ENCODE results near the gene DOK3.
A peak's percentile ranks its signal among the peaks of the same experiment; 100 is the strongest.

Gene DOK3

GRCh38 chr5:177462021-177462670, 47.5 kb downstream of the DOK3 start:
- no peak for DNase-seq

- DNase-seq = no peak
These were observed 49.6 kb downstream of the DOK3 start for GRCh38 chr5:177459819-177460628.

GRCh38 chr5:177459357-177459756, 50.3 kb downstream of the DOK3 start:
- no peak for DNase-seq

- DNase-seq = peak in 1 of 2 experiments; percentile 15
These were observed 50.7 kb downstream of the DOK3 start for GRCh38 chr5:177458912-177459350.

- DNase-seq = no peak
These were observed 51.6 kb downstream of the DOK3 start for GRCh38 chr5:177457852-177458681.

GRCh38 chr5:177456976-177457851, 52.4 kb downstream of the DOK3 start:
- peak; percentile 87 to 94 for DNase-seq

GRCh38 chr5:177456591-177456964, 53.0 kb downstream of the DOK3 start:
- DNase-seq = no peak

- peak; percentile 89 to 93 for DNase-seq
These were observed 53.7 kb downstream of the DOK3 start for GRCh38 chr5:177455661-177456590.

- DNase-seq = peak; percentile 85 to 92
These were observed 54.5 kb downstream of the DOK3 start for GRCh38 chr5:177455036-177455660.

- peak; percentile 88 to 90 for DNase-seq
These were observed 55.1 kb downstream of the DOK3 start for GRCh38 chr5:177454397-177455035.

GRCh38 chr5:177453852-177454396, 55.7 kb downstream of the DOK3 start:
- DNase-seq = peak; percentile 47 to 69

GRCh38 chr5:177452688-177453638, 56.7 kb downstream of the DOK3 start:
- peak; percentile 51 to 64 for DNase-seq

Data from NCI-H2081 (cell line).